Common myeloid progenitor, CD34-positive (primary cell): ENCODE data around the gene AADACL3.

Experiments used
- CTCF ChIA-PET: fragments of 350-600 bp; sonication (Branson Sonifier 250); formaldehyde crosslinking; loops from one replicate; lab custom pipeline; 2021; ENCODE audit warnings: antibody characterized with exemption; lab: Charles Lee
- POLR2A ChIA-PET: fragments of 350-600 bp; sonication (Branson Sonifier 250); formaldehyde crosslinking; loops from one replicate; lab custom pipeline; 2021; ENCODE audit warnings: antibody characterized with exemption; lab: Charles Lee
- DNase-seq, 3 donors: peaks; one replicate each; pipeline versions ENCODE4 v3.0.0 to v3.0.0-alpha.2; 2013
- H3K27ac ChIP-seq, 2 experiments: 1 replicate in 1 of 2; 2 replicates in 1 of 2; pipeline ENCODE4 v1.7.0; 2013; ENCODE audit warnings: inconsistent platforms in 2 of 2, low read length in 2 of 2, mild to moderate bottlenecking in 2 of 2, low read depth in 1 of 2, moderate library complexity in 1 of 2; ENCODE audit not compliant: severe bottlenecking in 2 of 2, insufficient read depth in 1 of 2, poor library complexity in 1 of 2
- H3K27me3 ChIP-seq, 5 experiments: replicated peaks in 2 of 5; 1 replicate in 3 of 5; 2 replicates in 2 of 5; pipeline versions ENCODE4 v1.6.1 to v1.7.0; 2013; ENCODE audit warnings: low read length in 4 of 5, mild to moderate bottlenecking in 2 of 5, moderate library complexity in 2 of 5, inconsistent platforms in 1 of 5; ENCODE audit not compliant: insufficient read depth in 5 of 5, control insufficient read depth in 4 of 5
- H3K36me3 ChIP-seq, 4 experiments: 1 replicate in 2 of 4; 2 replicates in 2 of 4; pipeline versions ENCODE4 v1.6.1 to v1.7.0; 2013; ENCODE audit warnings: low read length in 3 of 4, control low read depth in 1 of 4, mild to moderate bottlenecking in 1 of 4; ENCODE audit not compliant: control insufficient read depth in 4 of 4, insufficient read depth in 4 of 4
- H3K4me1 ChIP-seq, 4 experiments: 1 replicate in 3 of 4; 2 replicates in 1 of 4; pipeline versions ENCODE4 v1.6.1 to v1.7.1; 2013; ENCODE audit warnings: low read length in 3 of 4, mild to moderate bottlenecking in 3 of 4, control low read depth in 1 of 4, inconsistent platforms in 1 of 4, moderate library complexity in 1 of 4; ENCODE audit not compliant: control insufficient read depth in 4 of 4, insufficient read depth in 4 of 4; ENCODE audit errors: control extremely low read depth in 1 of 4
- H3K4me3 ChIP-seq, 7 experiments: 1 replicate in 4 of 7; 2 replicates in 3 of 7; pipeline versions ENCODE4 v1.5.1 to v1.7.0; 2013; ENCODE audit warnings: mild to moderate bottlenecking in 7 of 7, low read length in 6 of 7, moderate library complexity in 6 of 7, inconsistent platforms in 2 of 7, low read depth in 2 of 7, control low read depth in 1 of 7; ENCODE audit not compliant: insufficient read depth in 4 of 7, control insufficient read depth in 1 of 7; ENCODE audit errors: extremely low read depth in 1 of 7
- H3K9me3 ChIP-seq, 5 experiments: 1 replicate in 4 of 5; 2 replicates in 1 of 5; pipeline versions ENCODE4 v1.6.1 to v1.7.1; 2013; ENCODE audit warnings: low read length in 4 of 5, mild to moderate bottlenecking in 2 of 5, inconsistent platforms in 1 of 5, low read depth in 1 of 5, moderate library complexity in 1 of 5; ENCODE audit not compliant: control insufficient read depth in 4 of 5, insufficient read depth in 2 of 5; ENCODE audit errors: control extremely low read depth in 1 of 5
- WGBS: methylation state at CpG from one replicate; pipeline ENCODE4 v1.1.5; 2013; ENCODE audit not compliant: insufficient coverage; 5-methylcytosine and 5-hydroxymethylcytosine counted together

AADACL3 gene

GRCh38 chr1:12678820-12679219 is 37.1 kb upstream of the AADACL3 start:
- Histone ChIP-seq H3K4me1 (no peaks in the 10 kb centered on the region), H3K27ac (no peak overlapping the region), H3K9me3 (peaks cover 0 to 22% (median 1%) of the 10 kb centered on the region in 5 experiments), H3K27me3 (peaks cover 0 to 10% (median 2%) of the 10 kb centered on the region in 5 experiments), H3K4me3 (no peak overlapping the region), H3K36me3 (no peaks in the 10 kb centered on the region)
- 60% methylated on average over 1 of the region's 3 CpGs for WGBS
- peak in 1 of 3 donors; percentile 2 for DNase-seq
- POLR2A ChIA-PET = no interaction called here
- CTCF ChIA-PET = no interaction called here

DNA sequence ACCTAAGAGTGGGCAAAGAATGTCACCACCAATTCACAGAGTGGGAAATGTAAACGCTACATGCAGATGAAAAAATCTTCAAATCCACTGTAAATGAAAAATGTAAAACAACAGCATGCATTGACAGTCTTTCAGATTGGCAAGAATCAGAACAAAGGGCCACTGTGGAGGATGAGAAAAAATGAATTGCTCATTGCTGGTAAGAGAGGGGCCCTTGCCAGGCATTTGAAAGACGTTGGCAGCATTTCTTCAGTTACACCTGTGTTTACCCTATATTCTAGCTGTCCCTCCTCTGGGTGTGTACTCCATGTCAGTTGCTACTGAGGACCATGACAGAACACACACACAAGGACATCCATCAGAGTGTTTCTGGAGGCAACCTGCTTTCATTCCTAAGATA is 25.8 kb upstream of the AADACL3 start:
- H3K4me1 ChIP-seq = no peaks in the 10 kb centered on the region

GRCh38 chr1:12692967-12693782 is 22.7 kb upstream of the AADACL3 start:
- DNase-seq = no peak
- 85% methylated on average over 8 of the region's 10 CpGs for WGBS
- CTCF ChIA-PET = no interaction called here

More for the DNA sequence above, 25.8 kb upstream of the AADACL3 start:
- POLR2A ChIA-PET = no interaction called here
- Histone ChIP-seq H3K27me3 (peaks cover 0 to 5% (median 0%) of the 10 kb centered on the region in 5 experiments), H3K36me3 (no peaks in the 10 kb centered on the region), H3K27ac (no peak overlapping the region), H3K9me3 (no peaks in the 10 kb centered on the region), H3K4me3 (no peak overlapping the region)
- DNase-seq = no peak
- CTCF ChIA-PET = no interaction called here
- WGBS = no CpG with 5 or more reads among the region's 2 CpGs

GRCh38 chr1:12696658-12697057 is 19.3 kb upstream of the AADACL3 start:
- peaks cover 0 to 2% (median 0%) of the 10 kb centered on the region in 5 experiments for H3K27me3 ChIP-seq
- H3K36me3 ChIP-seq = no peaks in the 10 kb centered on the region
- DNase-seq = no peak
- WGBS = 100% methylated on average over 2 of the region's 3 CpGs
- no peaks in the 10 kb centered on the region for H3K4me1 ChIP-seq
- peaks cover 0 to 3% (median 0%) of the 10 kb centered on the region in 5 experiments for H3K9me3 ChIP-seq
- CTCF ChIA-PET = no interaction called here
- POLR2A ChIA-PET = no interaction called here
- H3K27ac ChIP-seq = no peak overlapping the region
- no peak overlapping the region for H3K4me3 ChIP-seq

More at GRCh38 chr1:12692967-12693782, 22.7 kb upstream of the AADACL3 start:
- no peak overlapping the region for H3K27ac ChIP-seq
- no peak overlapping the region for H3K4me3 ChIP-seq
- no peaks in the 10 kb centered on the region for H3K36me3 ChIP-seq
- POLR2A ChIA-PET = no interaction called here
- H3K9me3 ChIP-seq = no peaks in the 10 kb centered on the region
- H3K27me3 ChIP-seq = peaks cover 0 to 3% (median 0%) of the 10 kb centered on the region in 5 experiments
- no peaks in the 10 kb centered on the region for H3K4me1 ChIP-seq

DNA sequence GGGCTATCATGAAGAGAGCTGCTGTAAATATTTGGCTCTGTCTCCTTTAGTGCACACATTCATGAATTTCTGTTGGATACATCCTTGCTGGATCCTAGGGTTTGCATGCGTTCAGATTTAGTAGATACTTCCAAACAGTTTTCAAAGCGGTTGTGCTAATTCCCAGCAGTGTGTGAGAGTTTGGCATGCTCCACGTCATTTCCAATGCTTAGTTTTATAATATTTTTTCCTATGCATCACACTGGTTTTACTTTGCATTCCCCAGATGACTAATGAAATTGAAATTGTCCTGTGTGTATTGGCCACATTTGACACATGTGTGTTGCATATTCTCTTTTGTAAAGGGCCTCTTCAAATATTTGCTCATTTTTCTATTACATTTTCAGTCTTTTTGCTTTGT is 18.5 kb upstream of the AADACL3 start:
- Histone ChIP-seq H3K36me3 (no peaks in the 10 kb centered on the region), H3K4me3 (no peak overlapping the region), H3K27ac (no peak overlapping the region), H3K9me3 (peaks cover 0 to 3% (median 0%) of the 10 kb centered on the region in 5 experiments), H3K4me1 (no peaks in the 10 kb centered on the region), H3K27me3 (peaks cover 0 to 2% (median 0%) of the 10 kb centered on the region in 5 experiments)
- ChIA-PET POLR2A (no interaction called here), CTCF (no interaction called here)
- WGBS = 100% methylated on average over 3 of the region's 3 CpGs
- no peak for DNase-seq

GRCh38 chr1:12703821-12704451 is 12.0 kb upstream of the AADACL3 start:
- ChIA-PET CTCF (no interaction called here), POLR2A (no interaction called here)
- Histone ChIP-seq H3K27ac (no peak overlapping the region), H3K27me3 (peaks cover 0 to 3% (median 0%) of the 10 kb centered on the region in 5 experiments), H3K9me3 (peaks cover 3 to 15% (median 11%) of the 10 kb centered on the region in 5 experiments), H3K36me3 (no peaks in the 10 kb centered on the region), H3K4me1 (no peaks in the 10 kb centered on the region), H3K4me3 (no peak overlapping the region)
- WGBS = 91% methylated on average over 4 of the region's 6 CpGs
- DNase-seq = no peak

DNA sequence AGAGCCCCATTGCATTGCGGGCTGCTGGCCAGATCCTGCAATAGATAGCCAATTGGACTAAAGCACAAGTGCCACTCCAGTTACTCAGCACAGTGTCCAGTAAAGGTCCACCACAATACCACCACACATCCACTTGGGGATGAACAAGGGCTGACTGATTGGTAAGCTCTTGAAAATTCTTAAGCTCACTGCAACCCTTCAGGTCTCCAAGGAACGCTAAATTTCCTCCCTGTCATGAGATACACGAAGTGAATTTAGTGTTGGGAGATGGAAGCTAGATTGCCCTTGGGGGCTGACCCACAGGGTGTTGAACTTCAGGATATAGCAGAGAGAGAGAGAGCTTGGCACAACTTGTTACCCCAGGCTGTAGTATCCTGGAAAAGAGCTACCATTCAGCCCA is 9.8 kb upstream of the AADACL3 start:
- Histone ChIP-seq H3K9me3 (peaks cover 0 to 15% (median 11%) of the 10 kb centered on the region in 5 experiments), H3K27me3 (peaks cover 0 to 3% (median 0%) of the 10 kb centered on the region in 5 experiments), H3K4me3 (no peak overlapping the region), H3K4me1 (no peaks in the 10 kb centered on the region), H3K27ac (no peak overlapping the region), H3K36me3 (no peaks in the 10 kb centered on the region)
- no peak for DNase-seq
- 100% methylated on average over 2 of the region's 3 CpGs for WGBS
- ChIA-PET CTCF (no interaction called here), POLR2A (no interaction called here)
